Upper lobe of left lung (tissue), 6 donors: Measurements from ENCODE around the gene CCT8. TPM values are rescaled to one million over a fixed set of nuclear protein-coding genes. Genes with fewer than 3 reads are reported as not detected.

ENCODE experiments used
- ATAC-seq, 2 donors: fragments of 200-7000 bp; cut with Tn5 transposase; one replicate each; pipeline ENCODE4 v1.9.1; 2022; ENCODE audit warnings: mild to moderate bottlenecking in 2 of 2, moderate library complexity in 2 of 2; ENCODE audit not compliant: low FRiP score in 2 of 2
- DNase-seq, 2 donors: peaks; one replicate each; pipeline ENCODE4 v3.0.0-alpha.2; 2019 to 2020
- H3K27ac ChIP-seq, 4 donors: fragments of 200-600 bp; sonication (generic); one replicate each; pipeline ENCODE4 v1.5.1; 2016 to 2019
- H3K27me3 ChIP-seq, 4 donors: fragments of 200-600 bp; sonication (generic); one replicate each; pipeline ENCODE4 v1.5.1; 2017 to 2019
- H3K36me3 ChIP-seq, 4 donors: fragments of 200-600 bp; sonication (generic); one replicate each; pipeline ENCODE4 v1.5.1; 2016 to 2019
- H3K4me1 ChIP-seq, 4 donors: fragments of 200-600 bp; sonication (generic); one replicate each; pipeline ENCODE4 v1.5.1; 2018 to 2019
- H3K4me3 ChIP-seq, 4 donors: fragments of 200-600 bp; sonication (generic); one replicate each; pipeline ENCODE4 v1.5.1; 2017 to 2019; ENCODE audit warnings: mild to moderate bottlenecking in 2 of 4, moderate library complexity in 1 of 4
- H3K9me3 ChIP-seq, 4 donors: fragments of 200-600 bp; sonication (generic); one replicate each; pipeline ENCODE4 v1.5.1; 2018 to 2019
- CTCF ChIP-seq, 6 experiments: fragments of 450-650 bp in 4 of 6; fragments of 200-600 bp in 2 of 6; sonication (generic) in 2 of 6; IDR thresholded peaks; one replicate each; pipeline ENCODE4 v1.5.1; 2016 to 2019; ENCODE audit warnings: antibody characterized with exemption in 6 of 6
- EP300 ChIP-seq, 4 donors: sonication (generic); formaldehyde crosslinking; IDR thresholded peaks; one replicate each; pipeline ENCODE4 v1.5.1; 2017; ENCODE audit warnings: antibody characterized with exemption in 4 of 4, control low read depth in 2 of 4
- POLR2A ChIP-seq, 4 donors: fragments of 450-650 bp; IDR thresholded peaks; one replicate each; pipeline ENCODE4 v1.5.1; 2016 to 2017; ENCODE audit warnings: antibody characterized with exemption in 4 of 4, mild to moderate bottlenecking in 2 of 4
- POLR2AphosphoS5 ChIP-seq, 2 donors: sonication (generic); formaldehyde crosslinking; IDR thresholded peaks; one replicate each; pipeline ENCODE4 v1.5.1; 2017; ENCODE audit warnings: antibody characterized with exemption in 2 of 2
- WGBS, 2 donors: methylation state at CpG; one replicate each; pipeline ENCODE4 v1.1.5; 2017 to 2018; 5-methylcytosine and 5-hydroxymethylcytosine counted together
- total RNA-seq, 6 donors: library from RNA; depleted of rRNA in 4 of 6; stranded (reverse); fragments of >200 nt in 4 of 6; gene quantifications; one replicate each; pipeline versions ENCODE4 v1.1.0 to v1.2.1, GENCODE V29; 2016 to 2021
- donor health status: DM: no; HTN: no; CAD: no; lungs with moderate emphysema.
- donor health status: DM: no; HTN: yes; CAD: no; lungs with severe emphysema.

CCT8 gene
- total RNA-seq, 6 donors from 2014 or later, result 39.8 to 133 (median 99.0) TPM

- H3K27me3 ChIP-seq, result no peaks in the 10 kb centered on the region
- peaks cover 12 to 93% (median 51%) of the 10 kb centered on the region in 4 donors for H3K36me3 ChIP-seq
Observed at GRCh38 chr21:29033871-29034270, 39.6 kb downstream of the CCT8 start.

GRCh38 chr21:29033301-29033700 lies 40.1 kb downstream of the CCT8 start:
- no peak overlapping the region for H3K4me3 ChIP-seq
- DNase-seq (no peak), ATAC-seq (no peak)
- no peaks in the 10 kb centered on the region for H3K4me1 ChIP-seq
- H3K27me3 ChIP-seq, result no peaks in the 10 kb centered on the region
- no peaks in the 10 kb centered on the region for H3K9me3 ChIP-seq
- TF ChIP-seq POLR2AphosphoS5 (IDR thresholded peaks at IDR 0.05) (no peak), CTCF (IDR thresholded peaks at IDR 0.05) (no peak), POLR2A (IDR thresholded peaks at IDR 0.05) (no peak), EP300 (IDR thresholded peaks at IDR 0.05) (no peak)
- 70 to 78% methylated on average over 4 of the region's 4 CpGs for WGBS, 2 donors
- peaks cover 12 to 92% (median 50%) of the 10 kb centered on the region in 4 donors for H3K36me3 ChIP-seq
- H3K27ac ChIP-seq, result no peak overlapping the region

More at GRCh38 chr21:29033871-29034270, 39.6 kb downstream of the CCT8 start:
- ATAC-seq (no peak), DNase-seq (no peak)
- Histone ChIP-seq H3K9me3 (no peaks in the 10 kb centered on the region), H3K4me1 (no peaks in the 10 kb centered on the region), H3K4me3 (no peak overlapping the region), H3K27ac (no peak overlapping the region)
- 85 to 90% methylated on average over 3 of the region's 3 CpGs for WGBS, 2 donors
- TF ChIP-seq POLR2A (IDR thresholded peaks at IDR 0.05) (no peak), POLR2AphosphoS5 (IDR thresholded peaks at IDR 0.05) (no peak), CTCF (IDR thresholded peaks at IDR 0.05) (no peak), EP300 (IDR thresholded peaks at IDR 0.05) (no peak)

- 86 to 100% methylated on average over 1 of the region's 1 CpG for WGBS, 2 donors
- Histone ChIP-seq H3K27ac (no peak overlapping the region), H3K4me1 (peaks cover 3 to 15% (median 9%) of the 10 kb centered on the region in 4 donors), H3K9me3 (no peaks in the 10 kb centered on the region), H3K27me3 (no peaks in the 10 kb centered on the region), H3K4me3 (no peak overlapping the region), H3K36me3 (peaks cover 0 to 71% (median 37%) of the 10 kb centered on the region in 4 donors)
- ATAC-seq, result no peak
- TF ChIP-seq POLR2AphosphoS5 (IDR thresholded peaks at IDR 0.05), result no peak
- no peak for TF ChIP-seq CTCF (IDR thresholded peaks at IDR 0.05)
- TF ChIP-seq POLR2A (IDR thresholded peaks at IDR 0.05), result no peak
- TF ChIP-seq EP300 (IDR thresholded peaks at IDR 0.05), result no peak
- no peak for DNase-seq
Observed at GRCh38 chr21:29030909-29031308, 42.5 kb downstream of the CCT8 start.

GRCh38 chr21:29029524-29029923 lies 43.9 kb downstream of the CCT8 start:
- no peaks in the 10 kb centered on the region for H3K9me3 ChIP-seq
- no peak overlapping the region for H3K4me3 ChIP-seq
- H3K36me3 ChIP-seq, result peaks cover 0 to 58% (median 29%) of the 10 kb centered on the region in 4 donors
- TF ChIP-seq EP300 (IDR thresholded peaks at IDR 0.05) (no peak), POLR2AphosphoS5 (IDR thresholded peaks at IDR 0.05) (no peak), POLR2A (IDR thresholded peaks at IDR 0.05) (no peak), CTCF (IDR thresholded peaks at IDR 0.05) (no peak)
- ATAC-seq (no peak), DNase-seq (no peak)
- H3K27me3 ChIP-seq, result no peaks in the 10 kb centered on the region
- 48 to 82% methylated on average over 1 of the region's 1 CpG for WGBS, 2 donors
- peaks cover 8 to 24% (median 16%) of the 10 kb centered on the region in 4 donors for H3K4me1 ChIP-seq
- H3K27ac ChIP-seq, result no peak overlapping the region

GRCh38 chr21:29025328-29025713 lies 48.1 kb downstream of the CCT8 start:
- H3K9me3 ChIP-seq, result no peaks in the 10 kb centered on the region
- H3K4me3 ChIP-seq, result peak overlapping the region; percentile 65 to 79 (median 65)
- no peak for DNase-seq
- peaks cover 9 to 32% (median 17%) of the 10 kb centered on the region in 4 donors for H3K4me1 ChIP-seq
- H3K36me3 ChIP-seq, result peaks cover 0 to 18% (median 3%) of the 10 kb centered on the region in 4 donors
- WGBS, 2 donors, result 4 to 5% methylated on average over 6 of the region's 6 CpGs
- H3K27ac ChIP-seq, result peak overlapping the region; percentile 96 to 99 (median 98)
- no peak for ATAC-seq
- no peak for TF ChIP-seq EP300 (IDR thresholded peaks at IDR 0.05)
- no peak for TF ChIP-seq POLR2A (IDR thresholded peaks at IDR 0.05)
- H3K27me3 ChIP-seq, result no peaks in the 10 kb centered on the region
